ENCODE measurements around the gene FKBP1A.

- TF ChIP-seq, protein P1, sequence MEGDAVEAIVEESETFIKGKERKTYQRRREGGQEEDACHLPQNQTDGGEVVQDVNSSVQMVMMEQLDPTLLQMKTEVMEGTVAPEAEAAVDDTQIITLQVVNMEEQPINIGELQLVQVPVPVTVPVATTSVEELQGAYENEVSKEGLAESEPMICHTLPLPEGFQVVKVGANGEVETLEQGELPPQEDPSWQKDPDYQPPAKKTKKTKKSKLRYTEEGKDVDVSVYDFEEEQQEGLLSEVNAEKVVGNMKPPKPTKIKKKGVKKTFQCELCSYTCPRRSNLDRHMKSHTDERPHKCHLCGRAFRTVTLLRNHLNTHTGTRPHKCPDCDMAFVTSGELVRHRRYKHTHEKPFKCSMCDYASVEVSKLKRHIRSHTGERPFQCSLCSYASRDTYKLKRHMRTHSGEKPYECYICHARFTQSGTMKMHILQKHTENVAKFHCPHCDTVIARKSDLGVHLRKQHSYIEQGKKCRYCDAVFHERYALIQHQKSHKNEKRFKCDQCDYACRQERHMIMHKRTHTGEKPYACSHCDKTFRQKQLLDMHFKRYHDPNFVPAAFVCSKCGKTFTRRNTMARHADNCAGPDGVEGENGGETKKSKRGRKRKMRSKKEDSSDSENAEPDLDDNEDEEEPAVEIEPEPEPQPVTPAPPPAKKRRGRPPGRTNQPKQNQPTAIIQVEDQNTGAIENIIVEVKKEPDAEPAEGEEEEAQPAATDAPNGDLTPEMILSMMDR (IDR thresholded peaks at IDR 0.05; ENCODE audit: borderline replicate concordance, extremely low read depth, low read length, poor library complexity, severe bottlenecking), result no peak
- no peak for TF ChIP-seq EZH2 (IDR thresholded peaks at IDR 0.05; ENCODE audit: borderline replicate concordance, low read depth, low read length, severe bottlenecking)
These were observed 59.1 kb downstream of the FKBP1A start for GRCh38 chr20:1333462-1334369.

Measured in DND-41 (cell line).